Measurements from ENCODE around the gene TRIO. TPM values are rescaled to one million over a fixed set of nuclear protein-coding genes. Genes with fewer than 3 reads are reported as not detected.

Gene TRIO
- total RNA-seq, 1 experiment from 2014 or later = 136 TPM

DNA sequence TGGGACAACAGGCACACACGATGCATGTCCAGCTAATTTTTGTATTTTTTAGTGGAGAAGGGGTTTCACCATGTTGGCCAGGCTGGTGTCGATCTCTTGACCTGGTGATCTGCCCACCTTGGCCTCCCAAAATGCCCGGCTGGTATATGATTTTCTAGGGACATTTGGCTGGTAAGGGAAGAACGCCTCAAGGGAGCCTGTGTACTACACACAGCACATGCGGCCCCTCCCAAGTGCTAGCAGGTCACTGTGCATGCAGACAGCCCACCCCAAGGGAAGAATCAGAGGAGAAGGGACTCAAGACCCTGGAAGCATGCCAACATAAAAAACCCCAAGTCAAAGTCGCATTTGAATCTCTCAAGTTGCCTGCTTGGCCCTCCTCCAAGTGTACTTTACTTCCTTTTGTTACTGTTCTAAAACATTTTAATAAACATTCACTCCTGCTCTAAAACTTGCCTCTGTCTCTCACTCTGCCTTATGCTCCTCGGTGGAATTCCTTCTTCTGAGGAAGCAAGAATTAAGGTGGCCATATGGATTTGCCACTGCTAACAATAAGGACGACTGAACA is 414.1 kb downstream of the TRIO start:
- H3K27ac Mint-ChIP-seq (ENCODE audit: low read depth, unreplicated experiment) = no peak overlapping the region
- peaks cover 5% of the 10 kb centered on the region for H3K4me1 Mint-ChIP-seq (ENCODE audit: insufficient read depth, unreplicated experiment)
- H3K36me3 Mint-ChIP-seq (ENCODE audit: insufficient read depth, unreplicated experiment) = no peaks in the 10 kb centered on the region
- H3K9me3 Mint-ChIP-seq (ENCODE audit: unreplicated experiment) = no peaks in the 10 kb centered on the region
- POLR2A ChIA-PET = no interaction called here
- TF ChIP-seq, protein P1, sequence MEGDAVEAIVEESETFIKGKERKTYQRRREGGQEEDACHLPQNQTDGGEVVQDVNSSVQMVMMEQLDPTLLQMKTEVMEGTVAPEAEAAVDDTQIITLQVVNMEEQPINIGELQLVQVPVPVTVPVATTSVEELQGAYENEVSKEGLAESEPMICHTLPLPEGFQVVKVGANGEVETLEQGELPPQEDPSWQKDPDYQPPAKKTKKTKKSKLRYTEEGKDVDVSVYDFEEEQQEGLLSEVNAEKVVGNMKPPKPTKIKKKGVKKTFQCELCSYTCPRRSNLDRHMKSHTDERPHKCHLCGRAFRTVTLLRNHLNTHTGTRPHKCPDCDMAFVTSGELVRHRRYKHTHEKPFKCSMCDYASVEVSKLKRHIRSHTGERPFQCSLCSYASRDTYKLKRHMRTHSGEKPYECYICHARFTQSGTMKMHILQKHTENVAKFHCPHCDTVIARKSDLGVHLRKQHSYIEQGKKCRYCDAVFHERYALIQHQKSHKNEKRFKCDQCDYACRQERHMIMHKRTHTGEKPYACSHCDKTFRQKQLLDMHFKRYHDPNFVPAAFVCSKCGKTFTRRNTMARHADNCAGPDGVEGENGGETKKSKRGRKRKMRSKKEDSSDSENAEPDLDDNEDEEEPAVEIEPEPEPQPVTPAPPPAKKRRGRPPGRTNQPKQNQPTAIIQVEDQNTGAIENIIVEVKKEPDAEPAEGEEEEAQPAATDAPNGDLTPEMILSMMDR (IDR thresholded peaks at IDR 0.05; ENCODE audit: unreplicated experiment) = no peak
- H3K27me3 Mint-ChIP-seq (ENCODE audit: insufficient read depth, unreplicated experiment) = no peaks in the 10 kb centered on the region
- intact Hi-C loops (cut with micrococcal nuclease) = no loop called here
- BruUV-seq (replicated peaks) = no TSS peak
- CTCF ChIA-PET = interaction anchor here (0.7 kb wide), 1 partner anchor 30 kb away, joined by 4 read pairs; no protein-coding TSS in a partner anchor
- H3K4me3 Mint-ChIP-seq (ENCODE audit: unreplicated experiment) = no peak overlapping the region
- no peak for DNase-seq (ENCODE audit: unreplicated experiment)

GRCh38 chr5:14557791-14558415 is 414.8 kb downstream of the TRIO start:
- Mint-ChIP-seq H3K27ac (ENCODE audit: low read depth, unreplicated experiment) (no peak overlapping the region), H3K27me3 (ENCODE audit: insufficient read depth, unreplicated experiment) (no peaks in the 10 kb centered on the region), H3K4me3 (ENCODE audit: unreplicated experiment) (no peak overlapping the region), H3K36me3 (ENCODE audit: insufficient read depth, unreplicated experiment) (no peaks in the 10 kb centered on the region), H3K4me1 (ENCODE audit: insufficient read depth, unreplicated experiment) (peaks cover 5% of the 10 kb centered on the region), H3K9me3 (ENCODE audit: unreplicated experiment) (no peaks in the 10 kb centered on the region)
- POLR2A ChIA-PET = no interaction called here
- no TSS peak for BruUV-seq (replicated peaks)
- intact Hi-C loops (cut with micrococcal nuclease) = no loop called here
- DNase-seq (ENCODE audit: unreplicated experiment) = no peak
- CTCF ChIA-PET = no interaction called here
- TF ChIP-seq, protein P1 (IDR thresholded peaks at IDR 0.05; ENCODE audit: unreplicated experiment) = no peak

Other genes with a start within 250 kb of the TRIO start
- 0.05 and 0.07 TPM in 2 replicates for gene DNAH5, start 198.7 kb upstream of the TRIO start, total RNA-seq (2022)

All from MCF 10A (cell line).